Effector memory CD8-positive, alpha-beta T cell (primary cell): ENCODE data around the gene EDN3.
"Not testable (repeated sequence)": the region's sequence is repeated elsewhere in the genome, so short reads cannot be mapped to it uniquely, and the experiment has no call there.

Source experiments
- ATAC-seq: fragments of 150-1000 bp; cut with Tn5 transposase; replicated peaks from 2 replicates; pipeline ENCODE4 v1.10.0; 2021; ENCODE audit warnings: mild to moderate bottlenecking, moderate library complexity
- DNase-seq, 3 experiments: peaks; one replicate each; pipeline ENCODE4 v3.0.0; 2021
- H3K27ac Mint-ChIP-seq, 2 donors: one replicate each; pipeline ENCODE4 v1.8.0; 2022; ENCODE audit warnings: mild to moderate bottlenecking in 2 of 2, mixed read lengths in 2 of 2, moderate library complexity in 2 of 2
- H3K27me3 Mint-ChIP-seq, 2 donors: one replicate each; pipeline ENCODE4 v1.8.0; 2022; ENCODE audit warnings: mixed read lengths in 2 of 2
- H3K36me3 Mint-ChIP-seq: one replicate; pipeline ENCODE4 v1.8.0; 2022; ENCODE audit warnings: mild to moderate bottlenecking, moderate library complexity, mixed read lengths; ENCODE audit not compliant: insufficient read depth
- H3K4me1 Mint-ChIP-seq, 2 donors: one replicate each; pipeline ENCODE4 v1.8.0; 2022; ENCODE audit warnings: low read depth in 2 of 2, mixed read lengths in 2 of 2
- H3K4me3 Mint-ChIP-seq, 2 donors: one replicate each; pipeline ENCODE4 v1.8.0; 2022; ENCODE audit warnings: mild to moderate bottlenecking in 2 of 2, mixed read lengths in 2 of 2, moderate library complexity in 2 of 2
- H3K9me3 Mint-ChIP-seq, 2 donors: one replicate each; pipeline ENCODE4 v1.8.0; 2022; ENCODE audit warnings: mixed read lengths in 2 of 2

Gene EDN3

GRCh38 chr20:59333951-59334350 is 33.5 kb downstream of the EDN3 start:
- DNase-seq = no peak
- Mint-ChIP-seq H3K27me3 (peaks cover 17 to 32% of the 10 kb centered on the region in 2 donors), H3K4me1 (no peaks in the 10 kb centered on the region), H3K27ac (no peak overlapping the region), H3K4me3 (no peak overlapping the region), H3K36me3 (no peaks in the 10 kb centered on the region), H3K9me3 (no peaks in the 10 kb centered on the region)
- no peak for ATAC-seq

GRCh38 chr20:59334651-59335300 is 34.4 kb downstream of the EDN3 start:
- no peaks in the 10 kb centered on the region for H3K36me3 Mint-ChIP-seq
- no peaks in the 10 kb centered on the region for H3K9me3 Mint-ChIP-seq
- H3K4me3 Mint-ChIP-seq = no peak overlapping the region
- peaks cover 17 to 32% of the 10 kb centered on the region in 2 donors for H3K27me3 Mint-ChIP-seq
- no peak for ATAC-seq
- H3K27ac Mint-ChIP-seq = no peak overlapping the region
- H3K4me1 Mint-ChIP-seq = no peaks in the 10 kb centered on the region
- DNase-seq = no peak

- Mint-ChIP-seq H3K27ac (no peak overlapping the region), H3K36me3 (no peaks in the 10 kb centered on the region), H3K4me3 (no peak overlapping the region), H3K4me1 (no peaks in the 10 kb centered on the region), H3K9me3 (no peaks in the 10 kb centered on the region), H3K27me3 (peaks cover 17 to 32% of the 10 kb centered on the region in 2 donors)
- no peak for ATAC-seq
- DNase-seq = no peak
Observed at GRCh38 chr20:59335377-59335776, 35.0 kb downstream of the EDN3 start.

GRCh38 chr20:59336540-59336939 is 36.1 kb downstream of the EDN3 start:
- no peaks in the 10 kb centered on the region for H3K4me1 Mint-ChIP-seq
- no peak overlapping the region for H3K4me3 Mint-ChIP-seq
- DNase-seq (no peak), ATAC-seq (no peak)
- peaks cover 10 to 23% of the 10 kb centered on the region in 2 donors for H3K27me3 Mint-ChIP-seq
- H3K9me3 Mint-ChIP-seq = no peaks in the 10 kb centered on the region
- H3K27ac Mint-ChIP-seq = no peak overlapping the region
- H3K36me3 Mint-ChIP-seq = no peaks in the 10 kb centered on the region

GRCh38 chr20:59338444-59338843 is 38.0 kb downstream of the EDN3 start:
- H3K27ac Mint-ChIP-seq, H3K9me3 Mint-ChIP-seq, ATAC-seq, H3K4me3 Mint-ChIP-seq, H3K4me1 Mint-ChIP-seq, DNase-seq, H3K36me3 Mint-ChIP-seq: not testable (repeated sequence)
- H3K27me3 Mint-ChIP-seq = peaks cover 6 to 13% of the 10 kb centered on the region in 2 donors

- Mint-ChIP-seq H3K4me1 (no peaks in the 10 kb centered on the region), H3K4me3 (no peak overlapping the region), H3K27ac (no peak overlapping the region), H3K9me3 (no peaks in the 10 kb centered on the region), H3K27me3 (no peaks in the 10 kb centered on the region), H3K36me3 (no peaks in the 10 kb centered on the region)
- ATAC-seq = no peak
- no peak for DNase-seq
Observed at GRCh38 chr20:59340201-59340885, 39.9 kb downstream of the EDN3 start.

- not testable (repeated sequence) for H3K4me1 Mint-ChIP-seq, H3K27me3 Mint-ChIP-seq, ATAC-seq, H3K36me3 Mint-ChIP-seq, H3K27ac Mint-ChIP-seq, H3K4me3 Mint-ChIP-seq, H3K9me3 Mint-ChIP-seq, DNase-seq
Observed at GRCh38 chr20:59341285-59342022, 41.0 kb downstream of the EDN3 start.

GRCh38 chr20:59342023-59342957 is 41.9 kb downstream of the EDN3 start:
- H3K9me3 Mint-ChIP-seq = no peaks in the 10 kb centered on the region
- no peak overlapping the region for H3K27ac Mint-ChIP-seq
- no peaks in the 10 kb centered on the region for H3K36me3 Mint-ChIP-seq
- no peak for DNase-seq
- no peak overlapping the region for H3K4me3 Mint-ChIP-seq
- peaks cover 0 to 6% of the 10 kb centered on the region in 2 donors for H3K27me3 Mint-ChIP-seq
- no peaks in the 10 kb centered on the region for H3K4me1 Mint-ChIP-seq
- ATAC-seq = no peak

GRCh38 chr20:59346061-59346460 is 45.6 kb downstream of the EDN3 start:
- no peak for ATAC-seq
- DNase-seq = no peak
- Mint-ChIP-seq H3K9me3 (no peaks in the 10 kb centered on the region), H3K36me3 (no peaks in the 10 kb centered on the region), H3K27ac (no peak overlapping the region), H3K4me1 (no peaks in the 10 kb centered on the region), H3K27me3 (peaks cover 0 to 9% of the 10 kb centered on the region in 2 donors), H3K4me3 (no peak overlapping the region)

GRCh38 chr20:59349277-59349676 is 48.9 kb downstream of the EDN3 start:
- no peak for DNase-seq
- no peak overlapping the region for H3K4me3 Mint-ChIP-seq
- ATAC-seq = no peak
- H3K9me3 Mint-ChIP-seq = no peaks in the 10 kb centered on the region
- peaks cover 3 to 6% of the 10 kb centered on the region in 2 donors for H3K4me1 Mint-ChIP-seq
- H3K27me3 Mint-ChIP-seq = peaks cover 0 to 9% of the 10 kb centered on the region in 2 donors
- no peak overlapping the region for H3K27ac Mint-ChIP-seq
- no peaks in the 10 kb centered on the region for H3K36me3 Mint-ChIP-seq

- Mint-ChIP-seq H3K4me1 (peaks cover 3 to 6% of the 10 kb centered on the region in 2 donors), H3K9me3 (no peaks in the 10 kb centered on the region), H3K27ac (no peak overlapping the region), H3K27me3 (peaks cover 0 to 9% of the 10 kb centered on the region in 2 donors), H3K36me3 (no peaks in the 10 kb centered on the region), H3K4me3 (no peak overlapping the region)
- ATAC-seq = no peak
- no peak for DNase-seq
Observed at GRCh38 chr20:59350330-59351156, 50.1 kb downstream of the EDN3 start.

- DNase-seq = no peak
- peak overlapping the region in 1 of 2 donors; percentile 76 for H3K27ac Mint-ChIP-seq
- no peaks in the 10 kb centered on the region for H3K36me3 Mint-ChIP-seq
- H3K4me3 Mint-ChIP-seq = peak overlapping the region; percentile 9 to 45
- ATAC-seq = no peak
- peaks cover 3 to 6% of the 10 kb centered on the region in 2 donors for H3K4me1 Mint-ChIP-seq
- H3K27me3 Mint-ChIP-seq = peaks cover 0 to 9% of the 10 kb centered on the region in 2 donors
- H3K9me3 Mint-ChIP-seq = no peaks in the 10 kb centered on the region
Observed at GRCh38 chr20:59351157-59352040, 51.0 kb downstream of the EDN3 start.
